A673 (cell line): Measurements from ENCODE around the gene ROR2.

Experiments
- EZH2 ChIP-seq: fragments of 200-600 bp; sonication (generic); IDR thresholded peaks from 2 replicates; pipeline ENCODE4 v1.6.1; 2017; ENCODE audit warnings: borderline replicate concordance, low read depth, mild to moderate bottlenecking, mixed read lengths, antibody characterized with exemption, low read length; ENCODE audit not compliant: poor library complexity, severe bottlenecking
- TF ChIP-seq, protein P1 (sequence below): fragments of 300-800, 200-600 bp; sonication (generic); conservative IDR thresholded peaks from 2 replicates; pipeline ENCODE4 v1.5.1; 2017; ENCODE audit warnings: low read depth, mild to moderate bottlenecking, antibody characterized with exemption, low read length, moderate library complexity, mixed read lengths

DNA sequence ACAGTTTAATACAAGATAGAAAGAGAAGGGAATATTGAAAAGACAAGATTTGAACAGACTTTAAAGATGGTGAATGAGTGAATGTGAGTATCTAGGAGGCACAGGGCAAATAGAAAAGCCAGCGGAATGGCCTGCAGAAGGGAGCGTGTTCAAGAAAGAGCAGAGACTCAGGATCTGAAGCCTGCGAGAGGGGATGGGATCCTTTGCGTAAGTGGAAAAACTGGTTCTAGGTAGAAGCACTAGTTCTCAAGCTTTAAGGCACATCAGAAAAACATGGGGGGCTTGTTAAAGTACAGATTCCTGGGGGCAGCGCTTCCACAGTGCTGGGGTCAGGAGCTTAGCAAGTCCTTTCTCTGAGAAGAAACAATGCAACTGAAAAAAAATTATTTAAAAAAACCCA is 431.6 kb downstream of the ROR2 start:
- TF ChIP-seq, protein P1, sequence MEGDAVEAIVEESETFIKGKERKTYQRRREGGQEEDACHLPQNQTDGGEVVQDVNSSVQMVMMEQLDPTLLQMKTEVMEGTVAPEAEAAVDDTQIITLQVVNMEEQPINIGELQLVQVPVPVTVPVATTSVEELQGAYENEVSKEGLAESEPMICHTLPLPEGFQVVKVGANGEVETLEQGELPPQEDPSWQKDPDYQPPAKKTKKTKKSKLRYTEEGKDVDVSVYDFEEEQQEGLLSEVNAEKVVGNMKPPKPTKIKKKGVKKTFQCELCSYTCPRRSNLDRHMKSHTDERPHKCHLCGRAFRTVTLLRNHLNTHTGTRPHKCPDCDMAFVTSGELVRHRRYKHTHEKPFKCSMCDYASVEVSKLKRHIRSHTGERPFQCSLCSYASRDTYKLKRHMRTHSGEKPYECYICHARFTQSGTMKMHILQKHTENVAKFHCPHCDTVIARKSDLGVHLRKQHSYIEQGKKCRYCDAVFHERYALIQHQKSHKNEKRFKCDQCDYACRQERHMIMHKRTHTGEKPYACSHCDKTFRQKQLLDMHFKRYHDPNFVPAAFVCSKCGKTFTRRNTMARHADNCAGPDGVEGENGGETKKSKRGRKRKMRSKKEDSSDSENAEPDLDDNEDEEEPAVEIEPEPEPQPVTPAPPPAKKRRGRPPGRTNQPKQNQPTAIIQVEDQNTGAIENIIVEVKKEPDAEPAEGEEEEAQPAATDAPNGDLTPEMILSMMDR = no peak
- TF ChIP-seq EZH2 = no peak
